H1 (cell line): Measurements from ENCODE around the gene MYO3A. TPM values are rescaled to one million over a fixed set of nuclear protein-coding genes. Genes with fewer than 3 reads are reported as not detected.

Experiments used
- CTCF ChIA-PET: fragments of 300-600 bp; sonication (Branson Sonifier 250); formaldehyde crosslinking; loops from one replicate; lab custom pipeline; 2021; ENCODE audit not compliant: partially characterized antibody; lab: Charles Lee
- POLR2A ChIA-PET: fragments of 300-600 bp; sonication (Branson Sonifier 250); formaldehyde crosslinking; loops from one replicate; lab custom pipeline; 2021; ENCODE audit warnings: inconsistent platforms; ENCODE audit not compliant: partially characterized antibody; lab: Charles Lee
- DNase-seq, 2 experiments: peaks; one replicate each; pipeline versions ENCODE4 v3.0.0 to v3.0.0-alpha.2; 2010 to 2022; ENCODE audit warnings: low spot score in 2 of 2, low read depth in 1 of 2, mixed read lengths in 1 of 2
- FAIRE-seq: peaks from 2 replicates; lab custom pipeline; 2011; peaks lifted over from hg19 to GRCh38; lab: Jason Lieb, UNC
- H2AFZ ChIP-seq: 2 replicates; pipeline ENCODE4 v1.8.1; 2012; ENCODE audit warnings: low read length, inconsistent platforms
- H2AK5ac ChIP-seq: 2 replicates; pipeline ENCODE4 v1.6.1; 2013; ENCODE audit warnings: low read depth, low read length
- H2BK120ac ChIP-seq: replicated peaks from 2 replicates; pipeline ENCODE3; 2013; ENCODE audit warnings: low read depth, low read length, inconsistent platforms
- H2BK12ac ChIP-seq: 2 replicates; pipeline ENCODE4 v1.6.1; 2013; ENCODE audit warnings: low read depth, low read length
- H2BK15ac ChIP-seq: 2 replicates; pipeline ENCODE4 v1.6.1; 2013; ENCODE audit warnings: low read length
- H2BK20ac ChIP-seq: 2 replicates; pipeline ENCODE4 v1.6.1; 2013; ENCODE audit warnings: low read length
- H2BK5ac ChIP-seq: 2 replicates; pipeline ENCODE4 v1.6.1; 2013; ENCODE audit warnings: low read depth, low read length
- H3K14ac ChIP-seq: 2 replicates; pipeline ENCODE4 v1.6.1; 2013; ENCODE audit warnings: inconsistent platforms; ENCODE audit not compliant: insufficient read length
- H3K18ac ChIP-seq: 2 replicates; pipeline ENCODE4 v1.6.1; 2013; ENCODE audit warnings: low read length; ENCODE audit errors: extremely low read depth
- H3K23ac ChIP-seq: 2 replicates; pipeline ENCODE4 v1.6.1; 2013; ENCODE audit warnings: inconsistent platforms; ENCODE audit not compliant: insufficient read length
- H3K23me2 ChIP-seq: 2 replicates; pipeline ENCODE4 v1.6.1; 2013; ENCODE audit warnings: low read depth, low read length
- H3K27ac ChIP-seq: 2 replicates; pipeline ENCODE4 v1.6.1; 2011; ENCODE audit warnings: low read depth, low read length, inconsistent platforms
- H3K27me3 ChIP-seq, 4 experiments: replicated peaks in 1 of 4; 1 replicate in 1 of 4; 2 replicates in 3 of 4; pipeline versions ENCODE4 v1.6.1 to v1.8.1; 2011 to 2013; ENCODE audit warnings: low read length in 3 of 4, mild to moderate bottlenecking in 3 of 4, inconsistent platforms in 2 of 4, mixed read lengths in 2 of 4, moderate library complexity in 1 of 4; ENCODE audit not compliant: control insufficient read depth in 3 of 4, insufficient read depth in 3 of 4; ENCODE audit errors: extremely low read depth in 1 of 4
- H3K36me3 ChIP-seq, 4 experiments: 2 replicates each; pipeline versions ENCODE4 v1.6.1 to v1.8.1; 2011 to 2013; ENCODE audit warnings: mild to moderate bottlenecking in 4 of 4, low read length in 3 of 4, moderate library complexity in 2 of 4, control low read depth in 1 of 4, inconsistent platforms in 1 of 4; ENCODE audit not compliant: insufficient read depth in 4 of 4, control insufficient read depth in 2 of 4
- H3K4ac ChIP-seq: replicated peaks from 2 replicates; pipeline ENCODE3; 2013; ENCODE audit warnings: low read length, low read depth, mixed read lengths, inconsistent platforms; ENCODE audit not compliant: insufficient read length
- H3K4me1 ChIP-seq, 4 experiments: replicated peaks in 1 of 4; 1 replicate in 1 of 4; 2 replicates in 3 of 4; pipeline versions ENCODE4 v1.6.1 to v1.8.1; 2011 to 2013; ENCODE audit warnings: low read length in 3 of 4, inconsistent platforms in 2 of 4, mixed read lengths in 1 of 4; ENCODE audit not compliant: insufficient read depth in 4 of 4, control insufficient read depth in 3 of 4
- H3K4me2 ChIP-seq, 2 experiments: 2 replicates each; pipeline versions ENCODE4 v1.6.1 to v1.8.1; 2011 to 2013; ENCODE audit warnings: low read depth in 2 of 2, low read length in 2 of 2, control low read depth in 1 of 2, inconsistent platforms in 1 of 2, mild to moderate bottlenecking in 1 of 2; ENCODE audit not compliant: insufficient read depth in 1 of 2
- H3K4me3 ChIP-seq, 4 experiments: fragments of 200-600, 300-600 bp in 1 of 4; sonication (generic), shearing (Covaris generic), sonication (Bioruptor Twin) in 1 of 4; 2 replicates each; pipeline versions ENCODE4 v1.5.1 to v1.8.1; 2011 to 2016; ENCODE audit warnings: low read length in 4 of 4, low read depth in 3 of 4, control low read depth in 2 of 4, inconsistent platforms in 2 of 4, mild to moderate bottlenecking in 2 of 4, mixed read lengths in 1 of 4, moderate library complexity in 1 of 4; ENCODE audit not compliant: insufficient read depth in 2 of 4; ENCODE audit errors: extremely low read depth in 1 of 4
- H3K56ac ChIP-seq: replicated peaks from 2 replicates; pipeline ENCODE3; 2013; ENCODE audit warnings: low read depth, mild to moderate bottlenecking, mixed read lengths, low read length, inconsistent platforms; ENCODE audit not compliant: insufficient read length
- H3K79me1 ChIP-seq: 2 replicates; pipeline ENCODE4 v1.6.1; 2013; ENCODE audit warnings: low read depth, low read length, control low read depth
- H3K79me2 ChIP-seq, 2 experiments: 2 replicates each; pipeline versions ENCODE4 v1.6.1 to v1.8.1; 2012 to 2013; ENCODE audit warnings: low read length in 2 of 2, mild to moderate bottlenecking in 2 of 2, inconsistent platforms in 1 of 2; ENCODE audit not compliant: insufficient read depth in 2 of 2, control insufficient read depth in 1 of 2
- H3K9ac ChIP-seq, 4 experiments: replicated peaks in 1 of 4; 1 replicate in 1 of 4; 2 replicates in 3 of 4; pipeline versions ENCODE4 v1.6.1 to v1.8.1; 2011 to 2013; ENCODE audit warnings: low read depth in 3 of 4, low read length in 3 of 4, control low read depth in 2 of 4, mild to moderate bottlenecking in 2 of 4, moderate library complexity in 2 of 4, inconsistent platforms in 1 of 4; ENCODE audit errors: extremely low read depth in 1 of 4
- H3K9me3 ChIP-seq, 2 experiments: 2 replicates each; pipeline versions ENCODE4 v1.6.1 to v1.8.1; 2012 to 2013; ENCODE audit warnings: mild to moderate bottlenecking in 2 of 2, moderate library complexity in 2 of 2, control low read depth in 1 of 2, inconsistent platforms in 1 of 2, low read depth in 1 of 2, low read length in 1 of 2, mixed read lengths in 1 of 2; ENCODE audit not compliant: insufficient read depth in 2 of 2
- H4K20me1 ChIP-seq, 2 experiments: replicated peaks in 1 of 2; 2 replicates each; pipeline versions ENCODE3 to v1.8.1; 2011 to 2013; ENCODE audit warnings: inconsistent platforms in 2 of 2, low read length in 2 of 2, mild to moderate bottlenecking in 1 of 2; ENCODE audit not compliant: insufficient read depth in 2 of 2, control insufficient read depth in 1 of 2
- H4K5ac ChIP-seq: 2 replicates; pipeline ENCODE4 v1.6.1; 2013; ENCODE audit warnings: low read length, low read depth, mixed read lengths, inconsistent platforms; ENCODE audit not compliant: insufficient read length
- H4K8ac ChIP-seq: 2 replicates; pipeline ENCODE4 v1.8.0; 2013; ENCODE audit warnings: mild to moderate bottlenecking, moderate library complexity, low read length, inconsistent platforms; ENCODE audit not compliant: insufficient read depth; ENCODE audit errors: extremely low read depth
- H4K91ac ChIP-seq: replicated peaks from 2 replicates; pipeline ENCODE3; 2013; ENCODE audit warnings: low read length, mixed read lengths, inconsistent platforms; ENCODE audit not compliant: insufficient read length
- EP300 ChIP-seq, 2 experiments: IDR thresholded peaks; 1 replicate in 1 of 2; 2 replicates in 1 of 2; pipeline ENCODE4 v1.6.1; 2011 to 2012; ENCODE audit warnings: low read depth in 2 of 2, low read length in 2 of 2, mild to moderate bottlenecking in 2 of 2, borderline replicate concordance in 1 of 2, inconsistent platforms in 1 of 2, moderate library complexity in 1 of 2
- HDAC6 ChIP-seq: IDR thresholded peaks from one replicate; pipeline ENCODE4 v1.7.1; 2012; ENCODE audit warnings: low read depth, mild to moderate bottlenecking, inconsistent platforms, low read length, moderate library complexity
- WGBS, 2 experiments: shearing (Covaris generic) in 1 of 2; methylation state at CpG; one replicate each; pipeline versions ENCODE4 v1.1.6 to v1.1.7; 2013 to 2015; ENCODE audit warnings: low lambda C conversion rate in 2 of 2, mixed read lengths in 2 of 2, inconsistent platforms in 1 of 2, low coverage in 1 of 2, missing lambda C conversion rate in 1 of 2; ENCODE audit not compliant: insufficient replicate concordance in 2 of 2, insufficient coverage in 1 of 2, insufficient read length in 1 of 2; ENCODE audit errors: extremely low coverage in 1 of 2, missing lambda C conversion rate in 1 of 2; 5-methylcytosine and 5-hydroxymethylcytosine counted together
- polyA plus RNA-seq, 7 experiments: library from polyadenylated mRNA; depleted of rRNA in 3 of 7; stranded (reverse) in 5 of 7; unstranded in 2 of 7; fragments of >200 nt in 5 of 7; fragments of 200-250 nt in 2 of 7; gene quantifications; 1 replicate in 5 of 7; 2 replicates in 1 of 7; 4 replicates in 1 of 7; pipeline versions ENCODE4 v1.2.1 to v1.2.3, GENCODE V29; 2011 to 2013; ENCODE audit warnings: missing spikeins in 2 of 7, mixed read lengths in 2 of 7
- total RNA-seq: library from RNA; stranded (reverse); fragmentation: NEBNext Ultra II Directional; extraction: Animal tissue kit (Norgen Biotek cat#: 25700); gene quantifications from 2 replicates; pipeline ENCODE4 v1.2.1, GENCODE V29; 2021

The MYO3A gene
- total and polyA plus RNA-seq, 2 of the 8 experiments (the other 6 are each of a cell fraction or from before 2014, with no cell fraction given): 3.9 to 5.3 TPM

GRCh38 chr10:26242706-26243350, 308.8 kb downstream of the MYO3A start:
- no peak overlapping the region for H3K4me3 ChIP-seq
- H3K27me3 ChIP-seq: no peaks in the 10 kb centered on the region
- FAIRE-seq (no peak), DNase-seq (no peak)
- H3K4ac ChIP-seq: no peak overlapping the region
- H3K79me2 ChIP-seq: no peaks in the 10 kb centered on the region
- no peak overlapping the region for H3K18ac ChIP-seq
- H4K8ac ChIP-seq: no peak overlapping the region
- H2BK120ac ChIP-seq: no peak overlapping the region
- no peak overlapping the region for H3K9ac ChIP-seq
- H2AFZ ChIP-seq: no peak overlapping the region
- peaks cover 0 to 10% (median 2%) of the 10 kb centered on the region in 4 experiments; a peak in 2 of 7 replicates for H3K4me1 ChIP-seq
- H3K23me2 ChIP-seq: no peaks in the 10 kb centered on the region
- no peak overlapping the region for H2AK5ac ChIP-seq
- POLR2A ChIA-PET: no interaction called here
- H2BK20ac ChIP-seq: no peak overlapping the region
- no peaks in the 10 kb centered on the region for H3K9me3 ChIP-seq
- 73% methylated on average over 5 of the region's 5 CpGs; no CpG with 5 or more reads in 1 of the 2 experiments for WGBS, 2 experiments
- H4K91ac ChIP-seq: no peak overlapping the region
- H3K23ac ChIP-seq: no peak overlapping the region
- no peak overlapping the region for H2BK15ac ChIP-seq
- H4K5ac ChIP-seq: no peak overlapping the region
- H3K4me2 ChIP-seq: no peak overlapping the region
- H2BK12ac ChIP-seq: no peak overlapping the region
- no peak overlapping the region for H2BK5ac ChIP-seq
- H3K56ac ChIP-seq: no peak overlapping the region
- no peaks in the 10 kb centered on the region for H3K36me3 ChIP-seq
- CTCF ChIA-PET: interaction anchor here (0.7 to 1.9 kb wide), 8 partner anchors 10 to 506 kb away, joined by 3 to 6 read pairs (median 3); partner anchors contain the start of gene GAD2
- H3K27ac ChIP-seq: no peak overlapping the region
- no peak overlapping the region for H3K14ac ChIP-seq
- TF ChIP-seq EP300 (IDR thresholded peaks at IDR 0.05; ENCODE audit: borderline replicate concordance in 1 of 2, low read depth in 2 of 2, low read length in 2 of 2): no peak
- no peak for TF ChIP-seq HDAC6
- H3K79me1 ChIP-seq: no peaks in the 10 kb centered on the region
- no peaks in the 10 kb centered on the region for H4K20me1 ChIP-seq
